Measurements from ENCODE around the gene FGD5. TPM values are rescaled to one million over a fixed set of nuclear protein-coding genes. Genes with fewer than 3 reads are reported as not detected.

Gene FGD5
- total and polyA plus RNA-seq, 8 donors, result 25.4 to 49.4 (median 41.7) TPM

DNA sequence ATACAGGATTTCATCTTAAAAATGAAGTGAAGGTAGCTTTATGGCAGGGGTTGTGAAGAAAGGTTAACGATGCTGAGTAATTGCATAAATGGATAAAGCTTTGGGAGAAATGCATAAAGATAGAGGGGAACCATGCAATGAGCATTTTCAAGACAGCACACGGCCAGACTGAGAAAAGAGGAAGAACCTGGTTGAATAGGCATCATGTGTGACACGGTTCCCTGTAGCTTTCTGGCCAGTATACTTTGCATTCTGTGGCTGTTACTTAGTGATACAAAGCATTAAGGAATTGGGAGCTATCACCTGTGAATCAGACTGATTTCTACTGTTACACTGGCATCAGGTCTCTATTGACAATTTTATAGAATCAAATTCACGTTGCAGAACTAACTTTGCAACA, 161.9 kb downstream of the FGD5 start:
- no peaks in the 10 kb centered on the region for H3K36me3 ChIP-seq
- DNase-seq (no peak), ATAC-seq (no peak)
- no peaks in the 10 kb centered on the region for H3K27me3 ChIP-seq
- TF ChIP-seq, protein P1, sequence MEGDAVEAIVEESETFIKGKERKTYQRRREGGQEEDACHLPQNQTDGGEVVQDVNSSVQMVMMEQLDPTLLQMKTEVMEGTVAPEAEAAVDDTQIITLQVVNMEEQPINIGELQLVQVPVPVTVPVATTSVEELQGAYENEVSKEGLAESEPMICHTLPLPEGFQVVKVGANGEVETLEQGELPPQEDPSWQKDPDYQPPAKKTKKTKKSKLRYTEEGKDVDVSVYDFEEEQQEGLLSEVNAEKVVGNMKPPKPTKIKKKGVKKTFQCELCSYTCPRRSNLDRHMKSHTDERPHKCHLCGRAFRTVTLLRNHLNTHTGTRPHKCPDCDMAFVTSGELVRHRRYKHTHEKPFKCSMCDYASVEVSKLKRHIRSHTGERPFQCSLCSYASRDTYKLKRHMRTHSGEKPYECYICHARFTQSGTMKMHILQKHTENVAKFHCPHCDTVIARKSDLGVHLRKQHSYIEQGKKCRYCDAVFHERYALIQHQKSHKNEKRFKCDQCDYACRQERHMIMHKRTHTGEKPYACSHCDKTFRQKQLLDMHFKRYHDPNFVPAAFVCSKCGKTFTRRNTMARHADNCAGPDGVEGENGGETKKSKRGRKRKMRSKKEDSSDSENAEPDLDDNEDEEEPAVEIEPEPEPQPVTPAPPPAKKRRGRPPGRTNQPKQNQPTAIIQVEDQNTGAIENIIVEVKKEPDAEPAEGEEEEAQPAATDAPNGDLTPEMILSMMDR (IDR thresholded peaks at IDR 0.05), result no peak
- intact Hi-C loops (cut with DNase I), result no loop called here
- peaks cover 0 to 11% of the 10 kb centered on the region in 2 donors for H3K4me1 ChIP-seq
- H3K4me3 ChIP-seq, result no peak overlapping the region
- no peaks in the 10 kb centered on the region for H3K9me3 ChIP-seq
- H3K27ac ChIP-seq, result no peak overlapping the region

Other genes with a start within 250 kb of the FGD5 start
- gene CCDC174, start 167.2 kb upstream of the FGD5 start, total RNA-seq, result 10 to 100 TPM; 13.3 to 15.5 TPM
- gene CCDC174, start 167.2 kb upstream of the FGD5 start, polyA plus RNA-seq (ENCODE audit: insufficient read length in 6 of 6), result 10 to 100 TPM; 32.8 to 42.2 (median 35.3) TPM
- under 1 TPM in 1 of 2 donors, not detected in 1; 0.26 TPM for gene C3orf20, start 143.8 kb upstream of the FGD5 start, total RNA-seq
- under 1 TPM; 0.06 to 0.31 (median 0.15) TPM for gene C3orf20, start 143.8 kb upstream of the FGD5 start, polyA plus RNA-seq (ENCODE audit: insufficient read length in 6 of 6)
- gene NR2C2, start 128.6 kb downstream of the FGD5 start, total RNA-seq, result 10 to 100 TPM; 37.7 to 41.9 TPM
- 10 to 100 TPM; 52.6 to 65.4 (median 57.2) TPM for gene NR2C2, start 128.6 kb downstream of the FGD5 start, polyA plus RNA-seq (ENCODE audit: insufficient read length in 6 of 6)
- gene MRPS25, start 246.4 kb downstream of the FGD5 start, total RNA-seq, result 10 to 100 TPM; 62.4 to 70.2 TPM
- 10 to 100 TPM; 56.0 to 78.7 (median 73.8) TPM for gene MRPS25, start 246.4 kb downstream of the FGD5 start, polyA plus RNA-seq (ENCODE audit: insufficient read length in 6 of 6)